Calu3 (cell line): ENCODE data around the gene LCE2C. TPM values are rescaled to one million over a fixed set of nuclear protein-coding genes. Genes with fewer than 3 reads are reported as not detected.
"Not testable (repeated sequence)": the region's sequence is repeated elsewhere in the genome, so short reads cannot be mapped to it uniquely, and the experiment has no call there.

Source experiments
- Bru-seq: library from RNA; stranded (reverse); fragments of 400-500 nt; gene quantifications from one replicate; lab custom pipeline; 2021; lab: Mats Ljungman, UMichigan
- BruChase-seq, 2 experiments: library from RNA; stranded (reverse); fragments of 400-500 nt; gene quantifications; one replicate each; lab custom pipeline; 2021; lab: Mats Ljungman, UMichigan
- BruUV-seq: library from RNA; stranded (reverse); fragments of 400-500 nt; replicated peaks from 2 replicates; lab custom pipeline; 2021; lab: Mats Ljungman, UMichigan
- CTCF ChIA-PET: fragments of 300-600 bp; sonication (Branson Sonifier 250); formaldehyde crosslinking; loops from one replicate; lab custom pipeline; 2022; ENCODE audit warnings: antibody characterized with exemption; lab: Charles Lee
- DNase-seq: peaks from one replicate; pipeline ENCODE4 v3.0.0; 2022
- H3K27ac Mint-ChIP-seq: one replicate; pipeline ENCODE4 v1.8.0; 2022; ENCODE audit warnings: mixed read lengths; ENCODE audit not compliant: unreplicated experiment
- H3K27me3 Mint-ChIP-seq: one replicate; pipeline ENCODE4 v1.8.0; 2022; ENCODE audit warnings: mixed read lengths; ENCODE audit not compliant: unreplicated experiment
- H3K36me3 Mint-ChIP-seq: one replicate; pipeline ENCODE4 v1.8.0; 2022; ENCODE audit warnings: mild to moderate bottlenecking, moderate library complexity, mixed read lengths; ENCODE audit not compliant: insufficient read depth, unreplicated experiment
- H3K4me1 Mint-ChIP-seq: one replicate; pipeline ENCODE4 v1.8.0; 2022; ENCODE audit warnings: mild to moderate bottlenecking, low read depth, mixed read lengths; ENCODE audit not compliant: unreplicated experiment
- H3K4me3 Mint-ChIP-seq: one replicate; pipeline ENCODE4 v1.8.0; 2022; ENCODE audit warnings: mild to moderate bottlenecking, low read depth, moderate library complexity, mixed read lengths; ENCODE audit not compliant: unreplicated experiment
- H3K9me3 Mint-ChIP-seq: one replicate; pipeline ENCODE4 v1.8.0; 2022; ENCODE audit warnings: low read depth, mixed read lengths; ENCODE audit not compliant: unreplicated experiment
- intact Hi-C: fragments of 100-400 bp; cut with micrococcal nuclease; formaldehyde crosslinking; loops from one replicate; pipeline ENCODE4 v1.10.0; 2022; ENCODE audit not compliant: unreplicated experiment
- long read RNA-seq: library from polyadenylated mRNA; stranded (forward); transcript quantifications from one replicate; pipeline ENCODE4 v2.0.0, GENCODE V29; 2022
- total RNA-seq: library from RNA; stranded (reverse); gene quantifications from 2 replicates; pipeline ENCODE4 v1.2.3, GENCODE V29; 2022
- TF ChIP-seq, protein P1 (sequence below): fragments of 200-600 bp; IDR thresholded peaks from one replicate; pipeline ENCODE4 v1.8.0; 2022; ENCODE audit warnings: antibody characterized with exemption; ENCODE audit not compliant: unreplicated experiment

Gene LCE2C
- total RNA-seq = not detected in 2 replicates
- not detected for Bru-seq, nascent RNA
- not detected for BruChase-seq, experiment 1, labeled RNA remaining after a 6-hour chase
- not detected for BruChase-seq, experiment 2, labeled RNA remaining after a 2-hour chase
- long read RNA-seq = 0 reads

DNA sequence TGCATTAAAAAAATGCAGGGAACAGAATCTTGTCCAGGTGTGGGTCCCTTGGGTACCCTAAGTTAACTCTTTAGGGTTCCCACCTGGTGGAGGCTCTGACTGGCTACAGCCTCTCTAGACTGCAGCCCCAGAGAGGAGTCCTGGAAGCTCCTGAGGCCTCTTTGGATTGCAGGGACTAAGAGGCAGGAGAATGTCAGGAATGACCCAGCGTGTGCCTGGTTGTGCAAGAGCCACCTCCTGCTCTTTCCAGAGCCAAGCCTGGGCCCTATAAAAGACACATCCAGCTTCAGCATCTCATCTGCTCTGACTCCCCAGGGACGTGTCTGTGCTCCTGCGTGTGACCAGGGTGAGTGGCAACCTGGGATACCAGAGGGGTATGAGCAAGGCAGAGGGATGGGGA, at the start of gene LCE2C:
Gene LCE2C, plus strand, starts transcription at position 297 of the 400 bp plus-strand sequence. CDS start 737 bp downstream, outside the sequence.
- H3K27ac Mint-ChIP-seq, intact Hi-C loops, H3K4me3 Mint-ChIP-seq, H3K36me3 Mint-ChIP-seq, H3K9me3 Mint-ChIP-seq, CTCF ChIA-PET, DNase-seq, H3K4me1 Mint-ChIP-seq, BruUV-seq: not testable (repeated sequence)
- H3K27me3 Mint-ChIP-seq = peaks cover 96% of the 10 kb centered on the region

GRCh38 chr1:152626744-152627143, 48.3 kb upstream of the LCE2C start:
- no peaks in the 10 kb centered on the region for H3K36me3 Mint-ChIP-seq
- intact Hi-C loops = no loop called here
- no TSS peak for BruUV-seq
- TF ChIP-seq, protein P1, sequence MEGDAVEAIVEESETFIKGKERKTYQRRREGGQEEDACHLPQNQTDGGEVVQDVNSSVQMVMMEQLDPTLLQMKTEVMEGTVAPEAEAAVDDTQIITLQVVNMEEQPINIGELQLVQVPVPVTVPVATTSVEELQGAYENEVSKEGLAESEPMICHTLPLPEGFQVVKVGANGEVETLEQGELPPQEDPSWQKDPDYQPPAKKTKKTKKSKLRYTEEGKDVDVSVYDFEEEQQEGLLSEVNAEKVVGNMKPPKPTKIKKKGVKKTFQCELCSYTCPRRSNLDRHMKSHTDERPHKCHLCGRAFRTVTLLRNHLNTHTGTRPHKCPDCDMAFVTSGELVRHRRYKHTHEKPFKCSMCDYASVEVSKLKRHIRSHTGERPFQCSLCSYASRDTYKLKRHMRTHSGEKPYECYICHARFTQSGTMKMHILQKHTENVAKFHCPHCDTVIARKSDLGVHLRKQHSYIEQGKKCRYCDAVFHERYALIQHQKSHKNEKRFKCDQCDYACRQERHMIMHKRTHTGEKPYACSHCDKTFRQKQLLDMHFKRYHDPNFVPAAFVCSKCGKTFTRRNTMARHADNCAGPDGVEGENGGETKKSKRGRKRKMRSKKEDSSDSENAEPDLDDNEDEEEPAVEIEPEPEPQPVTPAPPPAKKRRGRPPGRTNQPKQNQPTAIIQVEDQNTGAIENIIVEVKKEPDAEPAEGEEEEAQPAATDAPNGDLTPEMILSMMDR = no peak
- no peak for DNase-seq
- no peaks in the 10 kb centered on the region for H3K4me1 Mint-ChIP-seq
- H3K4me3 Mint-ChIP-seq = no peak overlapping the region
- H3K27me3 Mint-ChIP-seq = peaks cover 84% of the 10 kb centered on the region
- no peaks in the 10 kb centered on the region for H3K9me3 Mint-ChIP-seq
- H3K27ac Mint-ChIP-seq = no peak overlapping the region
- CTCF ChIA-PET = no interaction called here

DNA sequence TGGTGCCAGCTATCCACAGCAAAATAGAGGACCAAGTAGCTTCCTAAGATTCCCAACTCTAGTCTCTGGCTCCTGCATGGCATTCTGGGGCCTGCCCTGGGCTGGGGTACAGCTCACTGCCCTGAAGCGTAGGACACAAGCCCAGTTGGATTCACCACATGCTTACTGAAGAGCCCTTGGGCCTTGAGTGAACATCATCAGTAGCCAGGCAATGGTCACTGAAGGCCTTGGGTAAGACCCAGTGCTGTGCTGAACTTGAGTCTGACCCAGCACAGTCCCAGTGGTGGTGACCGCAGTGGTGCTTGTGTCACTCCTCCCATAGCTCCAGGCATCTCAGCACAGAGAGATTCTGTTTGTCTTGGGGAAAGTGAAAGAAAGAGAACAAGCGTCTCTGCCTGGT, 44.5 kb upstream of the LCE2C start:
- H3K27me3 Mint-ChIP-seq = peaks cover 61% of the 10 kb centered on the region
- H3K4me1 Mint-ChIP-seq = no peaks in the 10 kb centered on the region
- H3K27ac Mint-ChIP-seq = no peak overlapping the region
- no peak overlapping the region for H3K4me3 Mint-ChIP-seq
- no peaks in the 10 kb centered on the region for H3K36me3 Mint-ChIP-seq
- no peak for DNase-seq
- H3K9me3 Mint-ChIP-seq = no peaks in the 10 kb centered on the region
- intact Hi-C loops = no loop called here
- CTCF ChIA-PET = no interaction called here
- TF ChIP-seq, protein P1 = no peak
- no TSS peak for BruUV-seq

DNA sequence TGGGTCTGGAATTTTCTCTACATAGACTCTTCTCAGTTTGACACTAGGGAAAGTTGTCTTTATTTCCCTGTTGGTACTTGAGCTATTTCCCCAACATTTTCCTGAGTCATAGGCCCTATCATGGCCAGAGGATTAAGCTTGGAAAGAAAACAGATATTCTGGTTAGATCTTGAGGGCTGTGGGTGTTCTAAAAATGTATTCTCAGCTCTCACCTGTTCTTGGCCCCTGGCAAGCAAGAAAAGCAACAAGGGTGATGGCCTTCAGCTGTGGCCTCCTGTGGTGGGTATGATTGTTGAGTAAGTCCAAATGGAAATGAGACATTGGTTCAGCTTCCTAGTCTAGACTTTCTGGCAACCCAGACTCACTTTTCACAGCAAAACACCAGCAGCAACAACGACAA, 34.7 kb upstream of the LCE2C start:
- H3K27ac Mint-ChIP-seq = no peak overlapping the region
- CTCF ChIA-PET = no interaction called here
- TF ChIP-seq, protein P1 = no peak
- H3K4me3 Mint-ChIP-seq = no peak overlapping the region
- no peaks in the 10 kb centered on the region for H3K9me3 Mint-ChIP-seq
- H3K36me3 Mint-ChIP-seq = no peaks in the 10 kb centered on the region
- BruUV-seq = no TSS peak
- DNase-seq = no peak
- intact Hi-C loops = no loop called here
- H3K4me1 Mint-ChIP-seq = no peaks in the 10 kb centered on the region
- H3K27me3 Mint-ChIP-seq = peaks cover 54% of the 10 kb centered on the region

DNA sequence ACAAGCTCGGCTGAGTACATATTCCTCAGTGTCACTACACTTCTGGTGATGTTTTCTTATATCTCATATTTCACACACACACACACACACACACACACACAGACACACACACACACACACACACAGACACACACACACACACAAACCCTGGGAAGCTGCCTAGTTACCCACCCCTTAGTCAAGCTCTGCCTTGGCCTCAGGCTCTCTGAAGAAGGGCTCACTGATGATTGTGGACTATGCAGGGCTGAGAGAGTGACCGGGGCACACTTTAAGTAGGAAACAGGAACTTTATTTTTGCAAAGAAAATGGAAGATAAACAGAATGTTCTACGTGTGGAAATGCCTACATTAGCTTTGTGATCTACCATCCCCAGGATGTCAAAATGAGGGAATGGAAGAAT, 31.1 kb upstream of the LCE2C start:
- Mint-ChIP-seq H3K9me3 (no peaks in the 10 kb centered on the region), H3K27ac (no peak overlapping the region), H3K27me3 (peaks cover 71% of the 10 kb centered on the region), H3K4me1 (no peaks in the 10 kb centered on the region), H3K36me3 (no peaks in the 10 kb centered on the region), H3K4me3 (no peak overlapping the region)
- DNase-seq = no peak
- CTCF ChIA-PET = interaction anchor here (0.5 to 0.9 kb wide), 2 partner anchors 10 to 26 kb away, joined by 3 to 6 read pairs; no protein-coding TSS in a partner anchor
- TF ChIP-seq, protein P1 = no peak
- BruUV-seq = no TSS peak
- intact Hi-C loops = no loop called here
